H9 (cell line): ENCODE data around the gene TMC2. TPM values are rescaled to one million over a fixed set of nuclear protein-coding genes. Genes with fewer than 3 reads are reported as not detected.

ENCODE experiments used
- DNase-seq: peaks from one replicate; pipeline ENCODE4 v3.0.0-alpha.2; 2017
- H2AFZ ChIP-seq: one replicate; pipeline ENCODE4 v1.6.1; 2013; ENCODE audit warnings: mild to moderate bottlenecking, low read length, control low read depth, moderate library complexity
- H2AK5ac ChIP-seq: 2 replicates; pipeline ENCODE4 v1.6.1; 2013; ENCODE audit warnings: low read length, control low read depth, mixed read lengths; ENCODE audit not compliant: insufficient read length
- H2BK120ac ChIP-seq: one replicate; pipeline ENCODE4 v1.6.1; 2013; ENCODE audit warnings: low read depth, mild to moderate bottlenecking, low read length, control low read depth, inconsistent platforms; ENCODE audit not compliant: poor library complexity, severe bottlenecking
- H2BK12ac ChIP-seq: 2 replicates; pipeline ENCODE4 v1.6.1; 2013; ENCODE audit warnings: low read length, control low read depth, mixed read lengths, low read depth; ENCODE audit not compliant: insufficient read length
- H2BK15ac ChIP-seq: 2 replicates; pipeline ENCODE4 v1.6.1; 2013; ENCODE audit warnings: low read depth, low read length, control low read depth
- H2BK20ac ChIP-seq: one replicate; pipeline ENCODE4 v1.6.1; 2013; ENCODE audit warnings: low read depth, mild to moderate bottlenecking, low read length, control low read depth, inconsistent platforms; ENCODE audit not compliant: poor library complexity, severe bottlenecking
- H2BK5ac ChIP-seq: 2 replicates; pipeline ENCODE4 v1.6.1; 2013; ENCODE audit warnings: low read length, control low read depth, mixed read lengths; ENCODE audit not compliant: insufficient read length
- H3K14ac ChIP-seq: 2 replicates; pipeline ENCODE4 v1.6.1; 2013; ENCODE audit warnings: low read length, control low read depth; ENCODE audit not compliant: insufficient read depth
- H3K18ac ChIP-seq: 2 replicates; pipeline ENCODE4 v1.6.1; 2013; ENCODE audit warnings: low read depth, mild to moderate bottlenecking, mixed read lengths, low read length, control low read depth; ENCODE audit not compliant: insufficient read length
- H3K23ac ChIP-seq: 2 replicates; pipeline ENCODE4 v1.6.1; 2013; ENCODE audit warnings: low read length, control low read depth, mixed read lengths, low read depth; ENCODE audit not compliant: insufficient read length
- H3K23me2 ChIP-seq: 2 replicates; pipeline ENCODE4 v1.6.1; 2013; ENCODE audit warnings: low read depth, mild to moderate bottlenecking, mixed read lengths, low read length, control low read depth; ENCODE audit not compliant: insufficient read length, poor library complexity, severe bottlenecking
- H3K27ac ChIP-seq: 2 replicates; pipeline ENCODE4 v1.5.1; 2013; ENCODE audit warnings: low read length, control low read depth, mixed read lengths, low read depth; ENCODE audit not compliant: insufficient read length
- H3K27me3 ChIP-seq: 2 replicates; pipeline ENCODE4 v1.6.1; 2013; ENCODE audit warnings: low read length, control low read depth, inconsistent platforms; ENCODE audit not compliant: insufficient read depth
- H3K4ac ChIP-seq: 2 replicates; pipeline ENCODE4 v1.6.1; 2013; ENCODE audit warnings: low read depth, mild to moderate bottlenecking, control low read depth, inconsistent platforms, low read length, moderate library complexity
- H3K4me1 ChIP-seq: 2 replicates; pipeline ENCODE4 v1.6.1; 2013; ENCODE audit warnings: low read length, control low read depth, inconsistent platforms; ENCODE audit not compliant: insufficient read depth
- H3K4me2 ChIP-seq: 2 replicates; pipeline ENCODE4 v1.6.1; 2013; ENCODE audit warnings: low read length, control low read depth, mixed read lengths; ENCODE audit not compliant: insufficient read length, insufficient read depth
- H3K56ac ChIP-seq: 2 replicates; pipeline ENCODE4 v1.6.1; 2013; ENCODE audit warnings: low read depth, mild to moderate bottlenecking, mixed read lengths, low read length, control low read depth; ENCODE audit not compliant: insufficient read length
- H3K79me1 ChIP-seq: 2 replicates; pipeline ENCODE4 v1.6.1; 2013; ENCODE audit warnings: low read depth, mild to moderate bottlenecking, moderate library complexity, low read length, control low read depth, inconsistent platforms; ENCODE audit not compliant: insufficient read depth, poor library complexity, severe bottlenecking
- H3K79me2 ChIP-seq: 2 replicates; pipeline ENCODE4 v1.6.1; 2013; ENCODE audit warnings: low read length, control low read depth, inconsistent platforms; ENCODE audit not compliant: insufficient read depth
- H3K9ac ChIP-seq: 2 replicates; pipeline ENCODE4 v1.6.1; 2013; ENCODE audit warnings: low read length, control low read depth, mixed read lengths; ENCODE audit not compliant: insufficient read length; ENCODE audit errors: extremely low read depth
- H3K9me3 ChIP-seq: one replicate; pipeline ENCODE4 v1.6.1; 2013; ENCODE audit warnings: low read depth, low read length, inconsistent platforms; ENCODE audit not compliant: control insufficient read depth
- H3T11ph ChIP-seq: one replicate; pipeline ENCODE4 v1.6.1; 2013; ENCODE audit warnings: mild to moderate bottlenecking, low read length, control low read depth, inconsistent platforms
- H4K20me1 ChIP-seq: one replicate; pipeline ENCODE4 v1.6.1; 2013; ENCODE audit not compliant: control insufficient read depth, insufficient read length, insufficient read depth
- H4K5ac ChIP-seq: 2 replicates; pipeline ENCODE4 v1.6.1; 2013; ENCODE audit warnings: low read depth, mild to moderate bottlenecking, mixed read lengths, low read length, control low read depth; ENCODE audit not compliant: insufficient read length
- H4K8ac ChIP-seq: replicated peaks from 2 replicates; pipeline ENCODE4 v1.6.1; 2013; ENCODE audit warnings: low read length, control low read depth, mixed read lengths, low read depth; ENCODE audit not compliant: insufficient read length
- H4K91ac ChIP-seq: 2 replicates; pipeline ENCODE4 v1.6.1; 2013; ENCODE audit warnings: low read depth, mild to moderate bottlenecking, moderate library complexity, mixed read lengths, low read length, control low read depth; ENCODE audit not compliant: insufficient read length
- H3K27ac Mint-ChIP-seq, 3 experiments: 2 replicates in 2 of 3; 3 replicates in 1 of 3; pipeline ENCODE4 v1.8.0; 2020 to 2021; ENCODE audit warnings: mixed read lengths in 3 of 3, mild to moderate bottlenecking in 1 of 3, moderate library complexity in 1 of 3
- H3K27me3 Mint-ChIP-seq: 2 replicates; pipeline ENCODE4 v1.8.0; 2021; ENCODE audit warnings: low read depth, mild to moderate bottlenecking, moderate library complexity, mixed read lengths
- H3K36me3 Mint-ChIP-seq, 3 experiments: 2 replicates in 2 of 3; 3 replicates in 1 of 3; pipeline ENCODE4 v1.8.0; 2020 to 2021; ENCODE audit warnings: low read depth in 3 of 3, mixed read lengths in 3 of 3; ENCODE audit not compliant: insufficient read depth in 1 of 3
- H3K4me1 Mint-ChIP-seq, 2 experiments: 2 replicates each; pipeline ENCODE4 v1.8.0; 2020; ENCODE audit warnings: mixed read lengths in 2 of 2
- H3K4me3 Mint-ChIP-seq, 2 experiments: 2 replicates in 1 of 2; 3 replicates in 1 of 2; pipeline ENCODE4 v1.8.0; 2020 to 2021; ENCODE audit warnings: mild to moderate bottlenecking in 2 of 2, mixed read lengths in 2 of 2, moderate library complexity in 1 of 2
- H3K9me3 Mint-ChIP-seq, 2 experiments: 2 replicates in 1 of 2; 3 replicates in 1 of 2; pipeline ENCODE4 v1.8.0; 2020; ENCODE audit warnings: mild to moderate bottlenecking in 2 of 2, mixed read lengths in 2 of 2, moderate library complexity in 1 of 2
- CTCF ChIP-seq: fragments of 200-600 bp; sonication (generic); conservative IDR thresholded peaks from 3 replicates; pipeline ENCODE4 v1.8.0; 2021; ENCODE audit warnings: antibody characterized with exemption, mild to moderate bottlenecking
- WGBS: extraction: QIAGEN DNeasy Blood & Tissue Kit; methylation state at CpG from one replicate; pipeline ENCODE4 v1.1.7; 2013; ENCODE audit warnings: missing lambda C conversion rate, low lambda C conversion rate, mixed read lengths; ENCODE audit not compliant: insufficient read length; ENCODE audit errors: extremely low coverage; 5-methylcytosine and 5-hydroxymethylcytosine counted together
- total RNA-seq: library from RNA; stranded (reverse); gene quantifications from 2 replicates; pipeline ENCODE4 v1.2.1, GENCODE V29; 2021

Gene TMC2
- total RNA-seq, 1 experiment from 2014 or later: not detected

- Histone ChIP-seq H3K4me2 (no peak overlapping the region), H2AFZ (no peak overlapping the region), H2BK12ac (no peak overlapping the region), H2AK5ac (no peak overlapping the region), H2BK20ac (no peak overlapping the region), H2BK5ac (no peak overlapping the region), H3K79me1 (no peaks in the 10 kb centered on the region), H3K18ac (no peak overlapping the region), H3K27ac (no peak overlapping the region), H3T11ph (no peak overlapping the region), H3K9ac (no peak overlapping the region), H3K27me3 (no peaks in the 10 kb centered on the region), H3K9me3 (no peaks in the 10 kb centered on the region), H4K5ac (no peak overlapping the region), H3K4me1 (no peaks in the 10 kb centered on the region), H3K4ac (no peak overlapping the region), H4K8ac (no peak overlapping the region), H2BK15ac (no peak overlapping the region), H3K14ac (no peak overlapping the region), H3K79me2 (no peaks in the 10 kb centered on the region), H3K23me2 (no peaks in the 10 kb centered on the region), H4K20me1 (no peaks in the 10 kb centered on the region), H4K91ac (no peak overlapping the region), H2BK120ac (no peak overlapping the region), H3K23ac (no peak overlapping the region), H3K56ac (no peak overlapping the region)
- no peak for TF ChIP-seq CTCF
- H3K4me3 Mint-ChIP-seq: no peak overlapping the region
- no CpG with 5 or more reads among the region's 9 CpGs for WGBS
- no peaks in the 10 kb centered on the region for H3K36me3 Mint-ChIP-seq
- H3K4me1 Mint-ChIP-seq: no peaks in the 10 kb centered on the region
- peaks cover 49% of the 10 kb centered on the region for H3K27me3 Mint-ChIP-seq
- H3K9me3 Mint-ChIP-seq: peaks cover 2 to 3% of the 10 kb centered on the region in 2 experiments; a peak in 3 of 5 replicates
- H3K27ac Mint-ChIP-seq: no peak overlapping the region
- no peak for DNase-seq
Measured at GRCh38 chr20:2616634-2617033, 80.3 kb downstream of the TMC2 start.
